ENCODE measurements around the gene ENPP6.

The ENPP6 gene

GRCh38 chr4:184217634-184218033 is at the start of gene ENPP6:
Gene ENPP6, minus strand, starts transcription at chr4:184217873. Its CDS starts 54 bp downstream, at chr4:184217819.
- DNase-seq = no peak

DNA sequence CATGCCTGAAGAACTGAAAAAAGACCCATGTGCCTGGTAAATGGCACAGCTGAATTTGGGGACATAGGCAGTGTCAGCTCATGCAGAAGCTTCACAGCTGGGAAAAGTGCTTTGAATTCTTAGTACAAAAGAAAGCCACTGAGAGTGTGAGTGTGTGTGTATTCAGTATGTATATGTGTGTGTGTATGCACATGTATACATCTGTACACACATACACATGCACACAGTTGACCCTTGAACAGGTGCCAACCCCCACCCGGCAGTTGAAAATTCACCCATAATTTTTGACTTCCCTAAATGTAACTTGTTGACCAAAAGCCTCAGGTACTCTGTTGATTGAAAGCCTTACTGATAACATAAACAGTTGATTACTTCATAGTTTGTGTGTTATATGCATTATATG is 49.5 kb upstream of the ENPP6 start:
- no peak for DNase-seq

- DNase-seq = no peak
These were observed 48.1 kb upstream of the ENPP6 start for GRCh38 chr4:184265546-184266351.

GRCh38 chr4:184263910-184264732 is 46.4 kb upstream of the ENPP6 start:
- DNase-seq = peak; percentile 91

GRCh38 chr4:184263461-184263860 is 45.8 kb upstream of the ENPP6 start:
- DNase-seq = no peak

- DNase-seq = no peak
These were observed 45.2 kb upstream of the ENPP6 start for GRCh38 chr4:184262901-184263300.

- no peak for DNase-seq
These were observed 43.6 kb upstream of the ENPP6 start for GRCh38 chr4:184261246-184261645.

DNA sequence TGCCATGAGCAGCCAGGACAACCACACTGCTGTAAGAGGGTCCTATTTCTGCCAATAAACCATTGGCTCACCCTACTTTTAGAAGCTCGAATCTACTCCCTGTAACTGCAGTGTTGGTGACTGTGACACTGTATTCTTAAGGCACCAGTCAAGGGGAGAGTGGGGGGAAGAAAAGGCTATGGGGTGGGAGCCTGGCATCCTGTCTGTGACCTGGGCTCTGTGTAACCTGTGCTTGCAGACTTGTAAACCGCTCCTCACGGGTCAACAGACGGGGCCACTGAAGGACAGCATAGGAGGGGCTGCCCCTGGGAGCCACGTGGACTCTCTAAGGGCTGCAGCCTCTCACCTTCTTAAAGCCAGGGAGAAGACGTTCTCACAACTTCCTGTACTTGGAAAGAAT is 42.2 kb upstream of the ENPP6 start:
- no peak for DNase-seq

- no peak for DNase-seq
These were observed 41.4 kb upstream of the ENPP6 start for GRCh38 chr4:184259081-184259480.

DNA sequence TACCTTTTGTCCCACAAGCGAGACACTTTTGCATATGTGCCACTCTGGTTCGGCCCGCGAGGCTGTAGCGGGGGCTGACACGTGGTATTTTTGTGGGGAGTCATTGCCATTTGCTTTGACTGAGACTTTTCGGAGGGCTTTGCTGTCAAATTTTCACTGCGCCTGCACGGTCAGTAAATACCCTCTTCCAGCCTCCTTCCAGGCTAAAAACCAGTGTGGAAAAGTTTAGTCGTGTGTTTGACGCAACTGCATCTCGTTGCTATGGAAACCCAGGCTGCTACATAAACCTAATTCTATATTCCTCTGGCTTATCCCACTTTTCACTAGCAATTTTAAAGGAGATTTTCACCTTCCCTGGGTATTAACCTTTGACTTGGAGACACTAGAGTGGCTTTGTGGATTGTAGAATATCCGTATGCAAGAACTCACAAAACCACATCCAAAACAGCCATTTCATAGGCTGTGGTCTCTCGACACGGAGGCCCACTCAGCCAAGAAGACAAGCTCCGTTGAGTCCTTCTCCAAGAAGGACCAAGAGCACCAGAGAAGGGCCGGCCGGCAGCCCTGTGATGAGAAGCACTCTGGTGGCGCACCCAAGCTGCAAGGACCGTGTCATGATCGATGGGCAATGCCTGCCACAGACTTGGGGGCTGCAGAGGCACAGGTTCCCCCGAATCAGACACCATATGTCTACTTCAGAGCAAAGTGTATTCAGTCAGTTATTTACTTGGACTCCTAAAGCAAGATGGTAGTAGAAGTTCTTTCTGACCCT is 38.4 kb upstream of the ENPP6 start:
- DNase-seq = no peak

- DNase-seq = no peak
These were observed 37.7 kb upstream of the ENPP6 start for GRCh38 chr4:184255361-184255760.

GRCh38 chr4:184253072-184253420 is 35.4 kb upstream of the ENPP6 start:
- DNase-seq = no peak

GRCh38 chr4:184252136-184253071 is 34.7 kb upstream of the ENPP6 start:
- DNase-seq = no peak

GRCh38 chr4:184251670-184251980 is 34.0 kb upstream of the ENPP6 start:
- DNase-seq = no peak

- no peak for DNase-seq
These were observed 33.4 kb upstream of the ENPP6 start for GRCh38 chr4:184250795-184251669.

DNA sequence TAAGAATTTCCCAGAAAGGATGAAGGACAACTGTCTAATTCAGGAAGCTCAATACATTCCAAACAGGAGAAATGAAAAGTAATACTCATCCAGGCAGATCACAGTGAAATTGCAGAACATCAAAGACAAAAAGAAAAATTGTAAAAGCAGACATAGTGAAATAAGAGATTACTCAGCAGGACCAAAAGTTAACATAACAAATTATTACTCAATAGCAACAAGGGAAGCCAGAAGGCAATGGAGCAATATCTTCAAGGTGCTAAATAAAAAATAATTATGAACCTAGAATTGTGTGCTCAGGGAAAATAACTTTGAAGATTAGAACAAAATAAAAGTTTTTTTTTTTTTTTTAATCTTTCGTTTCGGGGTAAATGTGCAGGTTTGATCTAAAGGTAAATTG is 30.5 kb upstream of the ENPP6 start:
- DNase-seq = no peak

DNA sequence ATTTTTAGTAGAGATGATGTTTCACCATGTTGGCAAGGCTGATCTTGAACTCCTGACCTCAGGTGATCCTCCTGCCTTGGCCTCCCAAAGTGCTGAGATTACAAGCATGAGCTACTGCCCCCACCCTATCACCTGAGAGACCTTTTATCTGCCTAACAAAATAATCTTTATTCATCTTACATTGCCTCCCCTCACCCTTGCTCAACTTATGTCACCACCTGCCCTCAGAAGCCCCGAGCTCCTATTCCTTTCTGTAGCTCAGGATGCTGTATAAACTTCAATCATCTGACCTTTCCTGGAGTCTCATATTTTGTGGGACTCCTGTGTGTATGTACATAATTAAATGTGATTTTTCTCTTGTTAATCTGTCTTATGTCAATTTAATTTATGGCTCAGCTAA is 29.7 kb upstream of the ENPP6 start:
- no peak for DNase-seq

DNA sequence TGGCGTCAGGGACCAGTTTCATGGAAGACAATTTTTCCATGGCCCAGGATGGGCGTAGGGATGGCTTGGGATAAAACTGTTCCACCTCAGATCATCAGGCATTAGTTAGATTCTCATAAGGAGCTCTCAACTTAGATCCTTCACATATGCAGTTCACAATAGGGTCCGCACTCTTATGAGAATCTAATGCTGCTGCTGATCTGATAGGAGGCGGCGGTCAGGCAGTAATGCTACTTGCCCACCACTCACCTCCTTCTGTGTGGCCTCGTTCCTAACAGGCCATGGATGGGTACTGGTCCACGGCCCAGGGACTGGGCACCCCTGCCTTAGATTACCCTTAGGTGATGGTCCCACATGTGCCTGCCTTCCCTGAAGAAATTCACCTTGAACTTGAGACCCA is 28.8 kb upstream of the ENPP6 start:
- no peak for DNase-seq

GRCh38 chr4:184238072-184238745 is 20.5 kb upstream of the ENPP6 start:
- no peak for DNase-seq

DNA sequence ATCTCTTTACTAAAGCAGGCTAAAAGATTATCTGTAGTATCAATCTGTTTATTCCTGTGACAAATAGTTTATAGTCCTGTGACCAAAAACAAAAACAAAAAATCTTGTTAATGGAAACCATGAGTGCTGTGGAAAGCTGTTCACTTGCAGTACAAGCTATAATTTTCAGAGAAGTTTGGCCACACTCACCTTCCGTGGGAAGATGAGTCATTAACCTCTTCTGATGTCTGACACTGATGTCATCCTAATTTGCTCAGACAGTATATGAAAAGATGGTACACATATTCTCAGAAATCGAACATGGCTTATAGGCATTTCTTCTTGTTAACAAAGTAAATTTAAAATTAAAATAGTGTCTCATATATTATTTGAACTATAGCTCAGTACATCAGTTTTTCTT is 19.9 kb upstream of the ENPP6 start:
- DNase-seq = peak; percentile 19

DNA sequence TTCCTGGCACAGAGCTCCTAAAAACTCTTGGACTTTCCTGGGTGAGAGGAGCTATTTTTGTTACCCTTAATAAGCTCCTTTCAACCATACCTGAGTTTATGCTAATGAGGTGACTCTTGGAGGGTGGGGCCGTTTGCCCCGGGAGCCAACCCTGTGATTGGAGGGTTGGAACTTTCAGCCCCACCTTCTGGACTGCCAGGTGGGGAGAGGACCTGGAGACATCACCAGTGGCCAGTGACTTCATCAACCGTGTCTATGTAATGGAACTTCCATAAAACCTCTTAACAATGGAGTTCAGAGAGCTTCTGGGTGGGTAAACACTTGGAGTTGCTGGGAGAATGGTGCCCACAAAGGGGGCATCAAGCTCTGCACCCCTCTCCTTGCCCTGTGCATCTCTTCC is 17.9 kb upstream of the ENPP6 start:
- DNase-seq = no peak

Data from stimulated activated naive CD4-positive, alpha-beta T cell treated with Interleukin-2 at 50 U/mL for 16 hours (primary cell).